ENCODE results near the gene NKX3-2.

DNA sequence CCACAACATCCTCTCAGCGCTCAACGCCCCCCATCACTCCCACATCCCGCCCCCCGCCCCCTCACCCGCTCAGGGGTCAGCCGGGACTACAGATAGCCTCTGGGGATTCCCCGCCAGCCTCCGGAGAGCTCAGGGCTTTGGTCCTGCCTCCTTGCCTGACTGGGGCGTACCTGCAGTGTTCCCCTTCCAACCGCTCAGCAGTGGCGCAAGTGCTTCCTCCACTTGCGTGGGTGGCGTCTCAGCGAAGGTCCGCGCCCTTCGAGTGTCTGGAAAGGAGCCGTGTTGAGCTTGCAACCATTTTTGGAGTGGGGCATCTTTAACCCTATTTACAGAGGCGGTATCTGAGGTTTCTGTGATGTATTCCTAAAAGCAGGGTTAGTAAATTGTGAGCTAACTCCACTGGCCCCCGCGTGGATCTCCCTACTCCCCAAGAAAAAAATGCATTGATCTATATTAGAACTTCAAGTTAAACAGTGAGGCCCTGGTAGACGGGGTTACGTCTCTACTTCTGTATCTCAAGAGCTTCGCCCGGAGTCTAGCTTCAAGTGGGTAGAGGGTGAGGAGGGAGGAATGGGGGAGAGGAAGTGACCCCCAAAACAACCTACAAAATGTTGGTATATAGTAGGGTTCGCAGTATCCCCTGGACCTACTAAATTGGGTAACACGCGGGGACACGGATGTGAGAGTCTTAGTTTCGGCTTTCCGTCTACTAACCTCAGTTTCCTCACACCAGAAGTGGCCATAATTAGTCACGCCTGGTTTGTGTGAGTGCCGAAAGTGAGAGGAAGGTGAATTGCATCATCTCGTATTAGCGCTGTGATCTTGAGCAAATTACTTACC is 16.1 kb downstream of the NKX3-2 start:
- TF ChIP-seq CREBBP (IDR thresholded peaks at IDR 0.05; ENCODE audit: low read depth, low read length): no peak
- TF ChIP-seq RBM39 (optimal IDR thresholded peaks at IDR 0.05; ENCODE audit: low read depth, low read length): no peak
- no peak for TF ChIP-seq HDAC6 (IDR thresholded peaks at IDR 0.05; ENCODE audit: low read depth, low read length)
- no peak for TF ChIP-seq ZNF274 (IDR thresholded peaks at IDR 0.05; ENCODE audit: borderline replicate concordance, low read depth, low read length)
